AG08395 (cell line): ENCODE data around the gene TPTE2.
"Not testable (repeated sequence)": the region's sequence is repeated elsewhere in the genome, so short reads cannot be mapped to it uniquely, and the experiment has no call there.

Source experiments
- DNase-seq: peaks from one replicate; pipeline ENCODE4 v3.0.0; 2012; ENCODE audit warnings: mixed read lengths, low spot score

The TPTE2 gene

DNA sequence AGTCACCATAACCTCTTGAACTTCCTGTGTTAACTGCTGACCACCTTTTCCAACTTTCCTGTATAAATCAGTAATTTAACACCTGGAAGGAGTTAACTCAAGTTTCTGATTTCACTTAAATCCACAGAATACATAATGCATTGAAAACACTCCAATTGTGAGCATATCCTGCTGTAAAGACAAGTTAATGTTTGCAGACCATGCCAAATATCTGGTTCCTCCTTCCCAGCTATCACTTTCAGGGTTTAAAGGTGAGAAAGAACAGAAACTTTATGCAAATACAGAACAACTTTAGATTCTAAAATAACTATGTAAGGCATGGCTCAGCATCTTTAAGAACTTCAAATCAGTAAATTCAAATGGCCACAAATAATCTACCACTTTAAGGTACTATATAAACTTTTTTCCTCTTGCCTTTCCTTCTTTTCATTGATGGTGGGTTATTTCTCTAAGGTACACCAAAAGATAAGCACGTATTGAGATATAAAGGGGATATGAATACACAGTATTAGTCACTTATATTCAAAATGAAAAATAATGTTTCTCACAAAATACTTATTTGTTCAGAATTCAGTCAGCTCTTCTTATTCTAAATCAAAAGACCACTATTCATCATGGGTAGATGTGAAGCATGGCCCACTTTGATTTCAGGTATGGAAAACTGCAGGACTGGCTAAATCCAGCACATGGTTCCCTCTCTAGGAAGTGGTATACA, 6.6 kb upstream of the TPTE2 start:
- DNase-seq, result no peak

GRCh38 chr13:19561585-19561984, 253 bp upstream of the TPTE2 start:
- no peak for DNase-seq

DNA sequence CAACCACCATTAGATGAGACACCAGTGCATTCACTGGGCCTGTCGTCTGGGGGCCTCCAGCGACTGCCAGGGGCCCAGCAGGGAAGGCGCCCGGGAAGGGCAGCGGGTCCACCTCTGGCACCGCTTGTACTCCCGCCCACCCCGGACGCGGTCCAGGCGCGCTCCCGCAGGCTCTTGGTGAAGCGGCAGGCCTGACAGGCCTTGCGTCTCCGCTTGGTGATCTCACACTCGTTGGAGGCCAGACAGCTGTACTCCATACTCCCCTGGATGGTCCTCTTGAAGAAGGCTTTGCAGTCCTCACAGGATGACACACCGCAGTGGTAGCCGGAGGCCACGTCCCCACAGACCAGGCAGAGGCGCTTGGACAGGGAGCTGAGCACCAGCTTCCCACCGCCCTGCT, 660 bp downstream of the TPTE2 start:
- not testable (repeated sequence) for DNase-seq

GRCh38 chr13:19559739-19560138, 1.6 kb downstream of the TPTE2 start:
- not testable (repeated sequence) for DNase-seq

DNA sequence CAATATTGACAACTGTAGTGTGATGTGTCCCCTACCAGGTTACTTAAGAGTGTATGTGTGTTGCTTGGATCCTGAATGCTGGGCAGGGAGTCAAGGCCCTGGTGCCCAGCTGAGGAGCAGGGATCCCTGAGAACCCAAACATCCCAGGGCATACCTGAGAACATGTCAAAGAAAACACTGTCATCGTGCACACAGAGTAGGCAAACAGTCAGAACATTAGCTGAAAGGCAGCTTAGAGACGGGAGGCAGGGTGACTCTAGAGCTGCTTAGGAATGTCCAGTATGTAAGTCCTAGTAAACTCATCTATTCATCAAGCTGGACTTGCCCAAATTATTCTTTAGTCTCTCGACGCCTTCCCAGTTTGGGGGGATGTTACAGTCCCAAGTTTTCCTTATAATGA, 4.0 kb downstream of the TPTE2 start:
- not testable (repeated sequence) for DNase-seq

- DNase-seq, result not testable (repeated sequence)
These were observed 12.1 kb downstream of the TPTE2 start for GRCh38 chr13:19549245-19549644.

DNA sequence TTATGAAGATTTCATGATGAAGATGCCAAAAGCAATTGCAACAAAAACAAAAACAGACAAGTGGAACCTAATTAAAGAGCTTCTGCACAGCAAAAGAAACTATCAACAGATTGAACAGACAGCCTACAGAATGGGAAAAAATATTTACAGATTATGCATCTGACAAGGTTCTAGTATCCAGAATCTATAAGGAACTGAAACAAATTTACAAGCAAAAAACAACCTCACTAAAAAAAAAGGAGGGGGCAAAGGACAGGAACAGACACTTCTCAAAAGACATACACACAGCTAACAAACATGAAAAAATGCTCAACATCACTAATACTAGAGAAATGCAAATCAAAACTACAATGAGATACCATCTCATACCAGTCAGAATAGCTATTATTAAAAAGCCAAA, 35.7 kb downstream of the TPTE2 start:
- DNase-seq, result not testable (repeated sequence)

- no peak for DNase-seq
These were observed 42.3 kb downstream of the TPTE2 start for GRCh38 chr13:19519049-19519448.

DNA sequence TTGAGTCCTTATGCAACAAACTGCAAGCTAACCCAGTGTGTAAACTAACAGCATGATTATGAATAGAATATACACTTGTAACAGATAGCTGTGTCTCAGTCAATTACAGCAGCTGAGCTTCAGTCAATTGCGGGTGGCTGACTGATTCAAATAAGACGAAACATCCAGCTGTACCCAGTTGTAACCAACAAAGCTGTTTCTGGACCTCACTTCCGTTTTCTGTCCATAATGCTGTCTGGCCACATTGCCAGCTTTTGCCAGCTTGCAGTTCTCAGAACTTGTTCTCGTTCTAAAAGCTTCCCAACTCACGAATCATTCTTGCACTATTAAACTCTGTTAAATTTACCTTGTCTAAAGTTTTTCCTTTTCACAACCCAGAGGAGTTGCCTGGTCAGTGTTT, 53.7 kb downstream of the TPTE2 start:
- not testable (repeated sequence) for DNase-seq

DNA sequence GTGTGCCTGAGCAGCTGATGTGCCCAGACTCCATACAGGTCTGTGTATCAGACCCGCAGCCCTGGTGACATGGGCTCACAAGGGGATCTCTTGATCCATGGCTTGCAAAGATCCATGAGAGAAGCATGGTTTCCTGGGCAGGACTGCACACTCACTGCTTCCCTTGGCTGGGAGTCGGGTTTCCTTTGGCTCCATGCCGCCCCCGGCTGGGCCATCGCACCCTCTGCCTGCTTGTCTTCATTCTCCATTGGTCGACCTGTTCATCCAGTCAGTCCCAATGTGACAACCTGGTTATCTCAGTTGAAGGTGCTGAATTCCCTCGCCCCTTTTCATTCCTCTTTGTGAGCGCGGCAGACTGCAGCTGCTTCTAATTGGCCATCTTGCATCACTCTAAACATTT, 101.2 kb downstream of the TPTE2 start:
- not testable (repeated sequence) for DNase-seq

- DNase-seq, result not testable (repeated sequence)
These were observed 122.2 kb downstream of the TPTE2 start for GRCh38 chr13:19439056-19439686.

DNA sequence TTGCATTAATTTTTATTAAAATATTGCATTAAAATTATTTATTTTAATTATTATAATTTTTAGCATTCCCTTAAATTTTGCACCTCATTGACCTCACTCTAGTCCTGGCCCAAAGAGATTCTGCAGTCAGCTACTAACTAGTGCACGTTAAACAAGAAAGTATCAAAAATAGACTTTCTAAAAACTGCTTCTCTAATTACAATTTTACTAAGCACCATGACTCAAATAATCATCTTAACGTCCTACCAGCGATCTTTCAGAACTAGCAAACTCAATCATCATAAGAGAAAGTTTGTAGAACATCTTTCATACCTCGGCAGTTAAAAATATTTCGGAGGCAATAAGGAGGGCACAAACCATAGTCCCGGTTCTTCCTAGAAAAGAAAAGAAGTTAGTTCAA, 123.6 kb downstream of the TPTE2 start:
- DNase-seq, result not testable (repeated sequence)

GRCh38 chr13:19422236-19422635, 139.1 kb downstream of the TPTE2 start:
- DNase-seq, result not testable (repeated sequence)

- not testable (repeated sequence) for DNase-seq
These were observed 148.8 kb downstream of the TPTE2 start for GRCh38 chr13:19412494-19412893.

- DNase-seq, result not testable (repeated sequence)
These were observed 178.4 kb downstream of the TPTE2 start for GRCh38 chr13:19382746-19383511.

- DNase-seq, result no peak
These were observed 179.2 kb downstream of the TPTE2 start for GRCh38 chr13:19382111-19382510.
